NCI-H82 treated with DMSO at 0.1 percent for 48 hours (cell line): ENCODE measurements around the gene CNTN1.

ENCODE experiments used
- DNase-seq: peaks from one replicate; lab custom pipeline; 2025; ENCODE audit not compliant: unreplicated experiment; lab: John Stamatoyannopoulos, UW

The CNTN1 gene

DNA sequence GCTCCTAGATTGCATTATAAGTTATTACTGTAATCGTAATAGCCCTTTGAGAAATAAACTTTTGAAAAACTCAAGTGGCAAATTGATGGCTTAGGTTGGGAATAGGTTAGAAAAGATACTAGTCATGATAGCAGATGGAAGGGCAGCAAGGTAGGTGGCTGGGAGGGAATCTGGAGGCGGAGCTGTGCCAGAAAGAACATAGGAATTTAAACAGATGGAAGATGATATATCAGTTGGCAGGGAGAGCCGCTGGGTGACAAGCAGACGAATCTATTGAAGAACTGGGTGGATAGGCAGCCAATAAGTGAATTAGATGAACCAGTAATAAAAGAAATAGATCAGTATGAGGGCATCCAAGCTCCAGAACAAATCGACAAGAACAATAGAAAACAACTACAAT lies 142.1 kb downstream of the CNTN1 start:
- no peak for DNase-seq

DNA sequence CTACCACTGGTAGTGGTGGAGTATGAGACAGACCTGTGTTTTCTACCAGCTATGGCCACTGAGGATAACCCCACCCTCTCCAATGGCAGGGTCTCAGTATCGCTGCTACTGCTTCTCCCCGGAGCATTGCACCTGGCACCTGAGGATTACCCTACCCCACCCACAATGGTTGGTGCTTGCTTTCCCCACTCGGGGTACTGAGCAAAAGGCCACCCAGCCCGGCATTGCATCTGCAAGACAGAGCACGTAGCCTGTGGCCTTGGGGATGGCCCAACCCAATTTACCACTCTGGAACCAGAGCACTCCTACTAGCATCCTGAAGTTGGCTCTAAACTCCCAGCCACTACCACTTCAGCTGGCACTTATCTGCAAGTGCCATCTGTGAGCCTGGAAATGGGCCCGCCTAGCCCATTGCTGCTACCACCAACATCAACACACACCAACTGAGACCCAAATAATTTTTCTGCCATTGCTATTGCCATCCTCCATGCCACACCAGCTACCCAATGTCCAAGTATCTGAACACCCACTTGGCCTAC lies 145.7 kb downstream of the CNTN1 start:
- DNase-seq: no peak

- DNase-seq: no peak
Observed at GRCh38 chr12:40843495-40843894, 151.3 kb downstream of the CNTN1 start.

DNA sequence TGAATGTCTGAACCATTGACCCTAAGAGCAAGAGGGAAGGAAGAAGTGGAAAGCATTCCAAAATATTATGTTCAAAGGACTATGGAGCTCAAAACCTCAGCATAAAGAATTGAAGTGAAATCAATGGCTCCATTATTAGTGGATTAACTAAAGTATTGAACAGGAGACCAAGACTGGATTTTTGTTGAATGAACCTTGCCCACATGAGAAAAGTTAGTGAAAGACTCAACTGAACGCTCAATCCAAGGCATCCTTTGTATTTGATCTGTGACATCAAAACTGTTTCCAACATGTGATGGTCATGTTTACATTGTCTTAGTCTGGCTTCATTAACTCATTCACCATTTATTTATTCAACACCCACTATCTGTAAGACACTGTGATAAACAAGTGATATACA lies 161.0 kb downstream of the CNTN1 start:
- no peak for DNase-seq

GRCh38 chr12:40854604-40855003 lies 162.4 kb downstream of the CNTN1 start:
- no peak for DNase-seq

DNA sequence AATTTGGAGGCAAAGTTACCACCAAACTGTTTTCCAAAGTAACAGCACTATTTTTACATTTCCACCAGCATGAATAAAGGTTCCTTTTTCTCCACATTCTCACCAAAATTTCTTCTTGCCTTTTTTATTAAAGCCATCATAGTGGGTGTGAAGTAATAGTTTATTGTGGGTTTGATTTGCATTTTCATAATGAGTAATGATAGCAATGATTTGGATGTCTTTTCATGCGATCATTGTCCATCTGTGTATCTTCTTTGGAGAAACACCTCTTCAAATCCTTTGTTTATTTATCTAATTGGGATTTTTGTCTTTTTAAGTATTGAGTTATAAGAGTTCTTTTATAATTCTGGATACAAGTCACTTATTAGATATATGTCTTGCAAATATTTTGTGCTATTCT lies 172.7 kb downstream of the CNTN1 start:
- DNase-seq: no peak

GRCh38 chr12:40870981-40871380 lies 178.7 kb downstream of the CNTN1 start:
- no peak for DNase-seq

DNA sequence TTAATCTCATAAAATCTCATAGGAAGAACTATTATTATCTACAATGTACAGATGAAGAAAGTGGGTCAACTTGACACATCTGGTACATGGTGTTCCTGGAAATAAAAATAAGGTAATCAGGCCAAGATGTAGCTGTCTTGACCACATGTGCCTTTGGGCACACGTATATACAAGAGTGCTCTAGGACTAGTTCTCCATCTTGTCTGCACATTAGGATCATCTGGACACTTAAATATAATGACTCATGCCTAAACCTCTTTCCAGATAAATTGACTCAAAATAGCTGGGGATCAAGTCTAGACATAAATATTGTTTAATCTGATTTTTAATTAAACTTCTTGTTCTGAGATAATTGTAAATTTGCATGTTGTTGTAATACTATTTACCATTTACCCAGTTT lies 182.6 kb downstream of the CNTN1 start:
- no peak for DNase-seq

GRCh38 chr12:40889329-40889728 lies 197.1 kb downstream of the CNTN1 start:
- no peak for DNase-seq

DNA sequence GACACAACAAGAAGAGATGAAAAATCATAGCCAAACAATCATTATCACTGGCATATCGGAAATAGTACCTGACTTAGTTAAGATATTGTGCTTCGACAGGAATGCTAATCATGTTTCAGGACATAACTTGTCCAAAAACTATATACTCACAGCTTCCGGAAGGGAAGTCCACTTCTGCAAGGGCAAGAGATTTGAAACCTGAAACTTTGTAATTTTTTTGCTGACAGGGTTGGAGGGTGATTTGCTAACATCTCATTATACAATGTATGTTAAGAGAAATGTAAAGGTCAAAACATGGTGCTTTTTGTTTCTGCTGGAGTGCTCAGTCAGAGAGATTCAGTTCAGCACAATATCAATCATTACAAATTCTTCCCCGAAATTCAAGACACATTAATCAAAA lies 200.3 kb downstream of the CNTN1 start:
- DNase-seq: no peak

DNA sequence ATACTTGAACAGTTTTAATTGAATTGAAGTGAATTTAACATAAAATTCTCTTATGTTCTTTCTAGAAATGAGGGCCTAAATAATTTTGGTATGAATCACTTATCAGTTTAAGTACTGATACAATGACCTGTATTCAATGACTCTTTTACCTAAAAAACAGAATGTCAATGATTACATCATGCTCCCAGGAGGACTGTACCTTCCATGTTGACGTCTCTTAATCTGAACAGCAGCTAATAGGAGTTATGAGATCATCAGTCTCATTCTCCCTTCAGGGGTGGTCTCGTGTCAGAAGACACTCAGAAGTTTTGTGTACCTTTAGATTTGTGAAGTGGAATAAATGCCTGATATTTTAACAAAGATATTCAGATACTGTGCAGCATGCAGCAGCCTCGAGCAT lies 206.3 kb downstream of the CNTN1 start:
- DNase-seq: no peak

GRCh38 chr12:40903040-40903439 lies 210.8 kb downstream of the CNTN1 start:
- DNase-seq: no peak

DNA sequence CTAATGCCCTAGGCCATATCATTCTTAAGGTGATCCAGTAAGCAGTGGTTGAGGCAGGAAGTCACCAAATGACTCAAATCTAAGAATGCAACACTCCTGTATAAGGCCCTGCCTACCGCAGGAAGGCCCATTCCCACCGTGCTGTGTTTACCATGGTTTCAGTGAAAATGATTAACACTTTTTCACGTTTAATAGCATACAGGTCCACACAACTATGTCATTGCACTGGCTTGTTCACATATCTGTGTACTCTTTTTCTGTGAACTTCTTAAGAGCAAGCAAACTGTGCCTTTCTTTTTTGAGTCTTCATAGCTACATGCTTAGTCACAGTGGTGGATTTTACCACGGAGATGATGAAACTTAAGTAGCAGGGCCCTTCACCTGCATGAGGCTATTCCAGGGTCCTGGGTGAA lies 214.9 kb downstream of the CNTN1 start:
- no peak for DNase-seq

DNA sequence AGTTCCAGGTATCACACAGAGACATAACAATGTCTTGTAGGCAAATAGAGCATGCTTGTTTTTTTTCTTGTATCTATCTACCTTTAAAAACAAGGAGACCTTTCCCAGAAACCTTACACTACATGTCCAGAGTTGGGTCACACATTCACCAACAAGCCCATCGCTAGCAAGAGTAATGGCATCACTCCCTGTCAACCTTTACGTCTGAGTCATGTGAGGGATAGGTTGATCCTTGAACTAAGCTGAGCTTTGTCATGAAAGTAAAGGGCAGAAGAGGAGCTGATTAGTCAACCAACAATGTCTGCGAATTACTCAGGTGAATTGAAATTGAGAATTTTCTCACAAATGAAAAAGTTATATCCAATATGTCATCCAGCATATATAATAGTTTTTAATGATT lies 219.4 kb downstream of the CNTN1 start:
- DNase-seq: no peak

GRCh38 chr12:40915172-40915571 lies 222.9 kb downstream of the CNTN1 start:
- no peak for DNase-seq

GRCh38 chr12:40917561-40917960 lies 225.3 kb downstream of the CNTN1 start:
- no peak for DNase-seq

GRCh38 chr12:40921563-40922163 lies 229.4 kb downstream of the CNTN1 start:
- no peak for DNase-seq

- DNase-seq: no peak
Observed at GRCh38 chr12:40937891-40938290, 245.7 kb downstream of the CNTN1 start.

DNA sequence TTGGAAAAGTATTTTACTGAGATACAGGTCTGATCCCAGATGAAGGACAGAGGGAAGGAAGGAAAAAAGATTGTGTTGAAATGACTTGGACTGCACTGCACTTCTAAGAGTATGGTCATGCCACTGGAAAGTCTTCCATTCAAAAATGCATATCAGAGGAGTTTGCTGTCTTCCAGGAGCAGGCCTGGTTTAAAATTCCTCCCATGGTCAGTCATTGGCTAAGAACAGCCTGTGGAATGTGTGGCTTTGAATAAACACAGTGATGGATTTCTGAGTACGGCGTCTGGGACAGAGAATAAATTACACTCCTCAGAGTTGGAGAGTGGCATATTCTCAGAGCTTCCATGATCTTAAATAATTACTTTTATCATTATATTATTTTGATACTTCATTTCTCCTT lies 250.1 kb downstream of the CNTN1 start:
- DNase-seq: no peak

DNA sequence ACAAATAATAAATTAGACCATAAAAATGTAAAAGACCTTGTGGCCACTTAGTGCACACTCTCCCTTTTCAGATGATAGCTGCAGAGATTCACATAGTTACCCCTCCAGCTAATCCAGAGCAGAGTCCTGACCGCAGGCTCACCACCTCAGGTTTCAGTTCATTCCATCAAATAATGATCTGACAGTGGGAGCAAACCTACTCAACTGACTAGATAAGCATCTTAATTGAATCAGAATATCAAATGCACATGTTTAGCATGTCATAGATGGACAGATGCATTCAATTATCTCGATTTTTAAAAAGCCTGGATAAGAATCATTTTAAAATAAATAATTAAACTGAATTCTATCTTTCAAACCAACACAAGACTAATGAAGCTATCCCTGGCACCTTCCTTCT lies 253.5 kb downstream of the CNTN1 start:
- no peak for DNase-seq

DNA sequence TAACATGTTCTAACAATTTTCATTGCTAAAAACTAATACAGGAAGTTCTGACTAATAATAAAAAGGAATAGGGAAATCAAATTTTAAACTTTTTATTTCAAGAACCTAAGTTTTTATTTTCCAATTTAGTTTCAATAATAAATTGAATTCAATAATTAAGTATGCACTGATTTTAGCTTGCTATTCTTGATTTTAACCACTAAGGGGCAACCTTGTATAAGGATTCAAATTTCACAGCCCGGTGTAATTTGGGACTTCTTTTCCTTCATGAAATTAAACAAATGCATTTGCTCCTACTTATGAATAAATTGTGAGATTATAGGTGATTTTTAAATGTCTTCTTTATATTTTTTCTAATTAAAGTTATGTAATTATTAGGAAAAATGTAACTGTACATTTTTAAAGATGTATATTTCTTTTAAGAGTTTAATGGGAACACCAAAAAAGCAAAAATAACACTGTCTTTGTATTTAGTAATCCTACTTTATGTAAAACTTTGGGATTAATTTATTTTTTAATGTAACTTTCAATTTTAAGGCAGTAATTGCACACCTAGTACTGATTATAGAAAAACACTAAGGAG lies 254.5 kb downstream of the CNTN1 start:
- peak; percentile 31 for DNase-seq

- no peak for DNase-seq
Observed at GRCh38 chr12:40947797-40948196, 255.6 kb downstream of the CNTN1 start.

DNA sequence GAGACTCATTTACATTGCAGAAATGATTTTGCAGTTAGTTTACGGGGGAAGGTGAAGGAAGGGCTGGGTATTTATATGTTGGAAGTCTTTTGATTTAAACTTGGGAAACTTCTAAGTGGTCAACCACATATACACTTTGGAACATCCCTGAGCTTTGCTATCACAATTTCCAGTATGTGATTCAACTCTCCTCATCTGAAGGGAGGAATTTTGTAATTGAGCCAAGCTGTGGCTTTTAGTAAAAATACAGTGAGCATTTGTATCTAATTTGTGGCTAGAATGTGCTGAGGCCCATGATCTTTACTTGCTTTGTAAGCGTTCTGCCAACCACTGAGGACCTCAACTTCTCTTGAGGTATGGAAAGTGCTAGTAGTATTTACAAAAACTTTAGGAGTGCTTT lies 260.8 kb downstream of the CNTN1 start:
- DNase-seq: no peak
